ENCODE data around the gene PPFIA1.
"Not testable (repeated sequence)": the region's sequence is repeated elsewhere in the genome, so short reads cannot be mapped to it uniquely, and the experiment has no call there.

Gene PPFIA1

GRCh38 chr11:70364745-70365543, 94.5 kb downstream of the PPFIA1 start:
- no peak for DNase-seq

GRCh38 chr11:70365544-70365927, 95.0 kb downstream of the PPFIA1 start:
- no peak for DNase-seq

- DNase-seq: no peak
Observed at GRCh38 chr11:70367071-70367470, 96.6 kb downstream of the PPFIA1 start.

- no peak for DNase-seq
Observed at GRCh38 chr11:70368961-70369360, 98.5 kb downstream of the PPFIA1 start.

DNA sequence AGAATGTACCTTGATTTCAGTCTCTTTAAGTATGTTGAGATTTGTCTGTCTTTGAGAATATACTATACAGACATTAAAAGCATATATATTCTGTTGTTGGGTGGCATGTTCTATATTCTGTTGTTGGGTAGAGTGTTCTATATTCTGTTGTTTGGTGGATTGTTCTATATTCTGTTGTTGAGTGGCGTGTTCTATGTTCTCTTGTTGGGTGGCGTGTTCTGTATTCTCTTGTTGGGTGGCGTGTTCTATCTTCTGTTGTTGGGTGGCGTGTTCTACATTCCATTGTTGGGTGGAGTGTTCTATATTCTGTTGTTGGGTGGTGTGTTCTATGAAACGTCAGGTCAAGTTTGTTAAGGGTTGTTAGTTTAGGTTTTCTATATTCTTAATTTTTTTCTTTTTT, 100.8 kb downstream of the PPFIA1 start:
- DNase-seq: no peak

DNA sequence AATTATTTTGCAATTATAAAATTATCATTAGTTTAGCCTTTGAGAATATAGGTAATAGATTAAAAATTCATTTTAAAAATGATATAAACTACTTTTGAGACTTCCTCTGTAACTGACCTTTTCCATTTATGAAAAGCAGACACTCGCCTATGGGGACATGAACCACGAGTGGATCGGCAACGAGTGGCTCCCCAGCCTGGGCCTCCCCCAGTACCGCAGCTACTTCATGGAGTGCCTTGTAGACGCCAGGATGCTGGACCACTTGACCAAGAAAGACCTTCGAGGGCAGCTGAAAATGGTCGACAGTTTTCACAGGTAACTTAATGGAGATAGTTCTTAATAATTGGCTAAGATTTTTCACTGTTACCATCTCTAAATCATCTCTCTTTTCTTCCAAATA, 101.6 kb downstream of the PPFIA1 start:
- DNase-seq: no peak

GRCh38 chr11:70376621-70377020, 106.1 kb downstream of the PPFIA1 start:
- no peak for DNase-seq

GRCh38 chr11:70377645-70378044, 107.2 kb downstream of the PPFIA1 start:
- no peak for DNase-seq

GRCh38 chr11:70378506-70379134, 108.1 kb downstream of the PPFIA1 start:
- no peak for DNase-seq

GRCh38 chr11:70381350-70381749, 110.9 kb downstream of the PPFIA1 start:
- no peak for DNase-seq

DNA sequence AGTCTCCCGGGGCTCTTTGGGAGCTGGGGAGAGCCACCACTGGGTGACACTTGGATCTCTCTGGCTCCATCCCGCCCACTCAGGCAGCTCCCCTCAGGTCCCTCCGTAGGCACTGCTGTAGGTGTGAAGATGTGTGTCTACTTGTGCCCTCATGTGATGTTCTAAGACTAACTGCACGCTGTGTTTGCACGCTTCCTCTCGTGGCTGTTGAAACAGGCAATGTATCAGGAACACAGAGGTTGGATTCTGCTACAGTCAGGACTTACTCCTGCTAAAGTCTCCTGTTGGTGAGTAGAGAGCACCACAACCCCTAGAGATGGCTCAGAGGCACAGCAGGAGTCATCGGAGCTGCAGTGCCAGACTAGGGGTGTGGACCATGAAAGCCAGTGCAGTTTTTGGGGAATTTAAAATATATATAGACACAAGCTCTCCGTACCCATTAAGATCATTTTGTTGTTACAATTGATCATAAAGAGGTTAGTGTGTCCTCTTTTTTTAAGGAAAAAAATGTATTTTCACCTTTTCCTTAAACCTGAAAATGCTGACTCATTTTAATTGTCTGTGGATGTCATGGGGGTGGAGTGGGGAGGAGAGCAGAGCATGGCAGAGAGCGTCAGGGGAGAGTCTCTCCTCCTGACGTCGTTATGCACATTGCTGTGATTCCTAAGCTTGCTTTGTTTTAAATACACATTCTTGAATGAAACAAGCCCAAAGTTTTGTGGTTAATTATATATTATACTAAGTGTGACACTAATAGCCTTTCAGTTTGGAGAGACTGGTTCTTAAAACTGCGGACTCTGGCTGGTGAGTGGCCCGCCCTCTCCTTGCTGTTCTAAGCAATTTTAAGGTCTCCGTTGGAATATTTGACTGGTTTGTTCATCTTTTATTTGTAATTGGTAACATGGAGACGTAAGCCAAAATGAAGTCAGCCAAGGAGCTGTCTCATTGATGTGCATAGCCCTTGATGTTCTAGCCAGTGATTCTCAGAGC, 111.7 kb downstream of the PPFIA1 start:
- DNase-seq: no peak

DNA sequence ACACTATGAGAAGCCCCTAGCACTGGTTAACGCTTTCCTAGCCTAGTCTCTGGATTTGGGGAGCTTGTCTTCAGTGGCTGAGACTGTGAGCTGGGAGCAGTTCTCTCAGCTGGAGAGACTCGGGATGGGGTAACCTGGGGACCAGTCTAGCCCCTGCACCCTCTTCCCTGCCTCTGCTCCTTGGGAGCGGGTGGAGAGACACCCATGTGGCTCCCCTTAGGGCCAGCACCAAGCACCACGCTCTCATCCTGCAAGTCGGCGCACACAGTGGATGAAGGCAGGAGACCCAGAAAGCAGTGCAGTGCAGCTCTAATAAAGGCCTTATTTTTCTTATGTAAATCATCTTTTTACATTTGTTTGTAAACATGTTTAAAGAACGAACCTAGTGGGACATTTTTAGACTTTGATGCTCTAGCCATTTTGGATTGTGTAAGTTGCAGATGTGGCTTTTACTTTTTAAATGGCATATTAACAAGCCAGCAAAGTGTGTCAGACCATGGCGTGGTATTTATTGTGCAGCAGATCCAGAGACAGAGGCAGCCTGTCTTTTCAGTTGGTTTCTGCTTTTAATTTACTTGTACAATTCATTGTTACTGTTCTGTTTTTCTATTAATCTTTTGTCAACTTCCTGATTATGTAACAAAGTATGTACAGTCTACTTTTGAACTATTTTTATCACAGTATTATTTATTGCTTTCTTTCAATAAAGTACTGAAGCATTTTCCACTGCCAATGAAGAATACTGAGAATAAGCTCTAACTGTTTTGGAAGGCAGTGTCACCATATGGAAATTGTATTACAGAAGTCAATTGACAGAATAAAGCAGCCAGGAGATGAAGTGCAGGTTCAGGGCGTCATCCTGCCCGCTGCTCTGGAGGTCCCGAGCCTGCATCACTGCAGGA, 113.4 kb downstream of the PPFIA1 start:
- no peak for DNase-seq

- no peak for DNase-seq
Observed at GRCh38 chr11:70384566-70385152, 114.2 kb downstream of the PPFIA1 start.

DNA sequence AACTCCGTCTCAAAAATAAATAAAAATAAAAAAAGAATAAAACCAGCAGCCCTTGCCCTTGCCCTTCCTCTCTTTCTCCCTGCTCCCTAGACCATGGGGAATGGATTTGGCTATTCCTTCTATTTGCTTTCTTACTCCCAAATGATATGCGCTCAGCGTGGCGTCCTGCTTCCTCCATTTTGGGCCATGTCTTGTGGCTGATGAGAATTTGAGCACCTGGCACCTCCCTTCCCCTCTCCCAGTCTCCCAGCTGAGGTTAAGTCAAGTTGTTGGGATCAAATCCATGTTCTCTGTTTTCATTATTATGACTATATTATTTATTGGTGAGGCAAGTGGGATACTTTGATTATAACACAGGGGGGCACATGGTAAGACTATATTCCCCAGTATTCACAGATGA, 117.1 kb downstream of the PPFIA1 start:
- DNase-seq: no peak

DNA sequence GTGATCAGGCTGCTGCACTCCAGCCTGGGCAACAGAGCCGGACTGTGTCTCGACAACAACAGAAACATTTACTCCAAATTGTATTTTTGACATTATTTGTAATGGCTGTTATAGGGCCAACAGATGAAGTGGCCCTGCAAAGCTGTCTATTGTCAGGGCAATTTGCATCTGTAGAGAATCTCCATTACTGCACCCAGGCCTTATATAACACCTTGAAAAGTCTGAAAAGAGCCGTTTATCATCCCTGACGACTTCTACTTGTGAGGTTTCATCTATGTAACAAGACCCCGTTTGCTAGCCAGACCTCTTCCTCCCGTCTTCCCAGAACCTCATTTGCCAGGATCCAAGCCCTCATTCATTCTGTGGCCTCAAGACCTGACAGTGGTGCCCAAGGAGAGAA, 118.7 kb downstream of the PPFIA1 start:
- DNase-seq: no peak

- not testable (repeated sequence) for DNase-seq
Observed at GRCh38 chr11:70390882-70391281, 120.4 kb downstream of the PPFIA1 start.

- no peak for DNase-seq
Observed at GRCh38 chr11:70394211-70394950, 123.9 kb downstream of the PPFIA1 start.

GRCh38 chr11:70397336-70397982, 127.0 kb downstream of the PPFIA1 start:
- DNase-seq: no peak

GRCh38 chr11:70397983-70398833, 127.7 kb downstream of the PPFIA1 start, which contains the start of gene CTTN:
Gene CTTN, plus strand, starts transcription at chr11:70398529. Its CDS starts 8,769 bp downstream, at chr11:70407298.
- peak; percentile 92 for DNase-seq

Data from right forelimb (tissue), 1 donor.